A549 treated with AZD9567 at 1 μM for 4 hours (cell line): ENCODE results near the gene CYP4X1. TPM values are rescaled to one million over a fixed set of nuclear protein-coding genes. Genes with fewer than 3 reads are reported as not detected.

Source experiments
- total RNA-seq: library from RNA; stranded (reverse); fragments of 200-300 nt; extraction: Qiagen RNA extraction; gene quantifications from 5 replicates; pipeline ENCODE4 v1.2.3, GENCODE V29; 2022; ENCODE audit not compliant: insufficient read depth

The CYP4X1 gene, protein sequence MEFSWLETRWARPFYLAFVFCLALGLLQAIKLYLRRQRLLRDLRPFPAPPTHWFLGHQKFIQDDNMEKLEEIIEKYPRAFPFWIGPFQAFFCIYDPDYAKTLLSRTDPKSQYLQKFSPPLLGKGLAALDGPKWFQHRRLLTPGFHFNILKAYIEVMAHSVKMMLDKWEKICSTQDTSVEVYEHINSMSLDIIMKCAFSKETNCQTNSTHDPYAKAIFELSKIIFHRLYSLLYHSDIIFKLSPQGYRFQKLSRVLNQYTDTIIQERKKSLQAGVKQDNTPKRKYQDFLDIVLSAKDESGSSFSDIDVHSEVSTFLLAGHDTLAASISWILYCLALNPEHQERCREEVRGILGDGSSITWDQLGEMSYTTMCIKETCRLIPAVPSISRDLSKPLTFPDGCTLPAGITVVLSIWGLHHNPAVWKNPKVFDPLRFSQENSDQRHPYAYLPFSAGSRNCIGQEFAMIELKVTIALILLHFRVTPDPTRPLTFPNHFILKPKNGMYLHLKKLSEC
- 0.08 TPM in 1 of 5 replicates, not detected in the others for total RNA-seq

DNA sequence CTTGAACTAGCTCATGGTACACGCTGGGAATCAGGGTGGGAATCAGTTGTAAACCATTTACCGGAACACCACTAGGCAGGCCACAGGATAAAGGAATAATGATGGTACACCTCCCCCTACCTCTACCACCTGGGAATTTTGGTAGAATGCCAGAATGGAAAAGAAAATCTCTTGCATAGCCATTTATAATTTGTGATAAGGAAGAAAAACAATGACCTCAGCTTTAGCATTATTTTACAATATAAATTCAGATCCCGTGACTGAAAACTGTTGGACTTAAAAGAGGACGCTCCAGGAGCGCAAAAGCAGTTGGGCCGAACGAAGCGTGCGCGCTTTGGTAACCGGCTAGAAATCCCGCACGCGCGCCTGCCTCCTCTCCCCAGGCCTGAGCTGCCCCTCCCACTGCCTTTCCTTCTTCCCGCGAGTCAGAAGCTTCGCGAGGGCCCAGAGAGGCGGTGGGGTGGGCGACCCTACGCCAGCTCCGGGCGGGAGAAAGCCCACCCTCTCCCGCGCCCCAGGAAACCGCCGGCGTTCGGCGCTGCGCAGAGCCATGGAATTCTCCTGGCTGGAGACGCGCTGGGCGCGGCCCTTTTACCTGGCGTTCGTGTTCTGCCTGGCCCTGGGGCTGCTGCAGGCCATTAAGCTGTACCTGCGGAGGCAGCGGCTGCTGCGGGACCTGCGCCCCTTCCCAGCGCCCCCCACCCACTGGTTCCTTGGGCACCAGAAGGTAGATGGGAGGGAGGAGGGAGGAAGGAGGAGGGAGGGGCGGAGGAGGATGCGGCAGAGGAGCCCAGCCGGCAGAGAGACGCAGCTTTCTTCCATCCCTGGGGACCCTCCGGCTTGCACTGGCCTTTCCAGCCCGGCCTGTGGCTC is at the start of gene CYP4X1:
Gene CYP4X1 (plus strand): TSS at position 402 of the 873 bp plus-strand sequence. CDS start 149 bp downstream, at position 551.

DNA sequence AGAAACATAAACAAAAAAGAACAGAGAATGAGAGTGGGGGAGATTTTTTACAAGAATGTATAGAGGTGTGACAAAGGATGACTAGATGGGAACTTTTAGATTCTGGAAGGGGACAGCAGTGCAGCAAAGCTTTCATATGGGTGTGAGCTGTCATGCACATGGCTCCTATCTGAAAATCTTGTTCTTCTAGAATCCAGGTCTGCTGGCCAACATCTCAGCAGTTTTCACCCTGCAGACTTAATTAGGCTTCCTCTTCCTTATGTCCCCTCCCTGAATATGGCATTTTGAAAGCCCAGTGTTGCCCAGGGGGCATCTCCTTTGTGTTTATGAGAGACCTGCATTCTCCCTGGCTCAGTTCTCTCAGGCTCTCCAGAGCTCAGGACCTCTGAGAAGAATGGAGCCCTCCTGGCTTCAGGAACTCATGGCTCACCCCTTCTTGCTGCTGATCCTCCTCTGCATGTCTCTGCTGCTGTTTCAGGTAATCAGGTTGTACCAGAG is 43.7 kb downstream of the CYP4X1 start, which contains the start of gene CYP4Z1:
Gene CYP4Z1 (plus strand): TSS at position 135 of the 498 bp plus-strand sequence. CDS start 260 bp downstream, at position 395.

Other genes starting within 250 kb of the CYP4X1 start
- gene CYP4B1, start 224.6 kb upstream of the CYP4X1 start, total RNA-seq, result 0.09 TPM in 1 of 5 replicates, not detected in the others
- gene CYP4A11, start 82.2 kb upstream of the CYP4X1 start, total RNA-seq, result not detected in 5 replicates
- gene CYP4Z1, start 43.6 kb downstream of the CYP4X1 start, total RNA-seq, result not detected in 5 replicates
- not detected in 5 replicates for gene CYP4A22, start 113.8 kb downstream of the CYP4X1 start, total RNA-seq
- 5.8 to 9.9 TPM (median 8.1 TPM) in 4 of 5 replicates, not detected in the other for gene PDZK1IP1, start 166.4 kb downstream of the CYP4X1 start, total RNA-seq
- gene TAL1, start 208.6 kb downstream of the CYP4X1 start, total RNA-seq, result not detected in 5 replicates